ENCODE results near the gene TMEM163. TPM values are rescaled to one million over a fixed set of nuclear protein-coding genes. Genes with fewer than 3 reads are reported as not detected.

TMEM163 gene
- total RNA-seq, 4 donors from 2014 or later: 0.27 to 4.7 (median 1.1) TPM

- intact Hi-C loops (cut with DNase I): no loop called here
- Histone ChIP-seq H3K27ac (no peak overlapping the region), H3K27me3 (no peaks in the 10 kb centered on the region), H3K4me3 (replicated peaks in 1 of 3) (no peak overlapping the region), H3K9me3 (no peaks in the 10 kb centered on the region), H3K36me3 (no peaks in the 10 kb centered on the region), H3K4me1 (no peaks in the 10 kb centered on the region)
- TF ChIP-seq CTCF (IDR thresholded peaks at IDR 0.05) (no peak), POLR2A (IDR thresholded peaks at IDR 0.05) (no peak)
- 62 to 76% methylated on average over 5 of the region's 5 CpGs for WGBS, 2 donors
- no peak for DNase-seq
Measured at GRCh38 chr2:134692499-134692898, 26.3 kb downstream of the TMEM163 start.

GRCh38 chr2:134690629-134691215 is 28.1 kb downstream of the TMEM163 start:
- Histone ChIP-seq H3K4me3 (replicated peaks in 1 of 3) (no peak overlapping the region), H3K27me3 (no peaks in the 10 kb centered on the region), H3K4me1 (no peaks in the 10 kb centered on the region), H3K27ac (no peak overlapping the region), H3K36me3 (no peaks in the 10 kb centered on the region), H3K9me3 (no peaks in the 10 kb centered on the region)
- DNase-seq: no peak
- 86 to 88% methylated on average over 6 of the region's 6 CpGs for WGBS, 2 donors
- TF ChIP-seq CTCF (IDR thresholded peaks at IDR 0.05) (no peak), POLR2A (IDR thresholded peaks at IDR 0.05) (no peak)
- intact Hi-C loops (cut with DNase I): no loop called here

- Histone ChIP-seq H3K4me3 (replicated peaks in 1 of 3) (no peak overlapping the region), H3K4me1 (no peaks in the 10 kb centered on the region), H3K27me3 (no peaks in the 10 kb centered on the region), H3K27ac (no peak overlapping the region), H3K9me3 (no peaks in the 10 kb centered on the region), H3K36me3 (no peaks in the 10 kb centered on the region)
- intact Hi-C loops (cut with DNase I): no loop called here
- TF ChIP-seq POLR2A (IDR thresholded peaks at IDR 0.05) (no peak), CTCF (IDR thresholded peaks at IDR 0.05) (no peak)
- 89 to 91% methylated on average over 3 of the region's 3 CpGs for WGBS, 2 donors
- no peak for DNase-seq
Measured at GRCh38 chr2:134689315-134689714, 29.5 kb downstream of the TMEM163 start.

GRCh38 chr2:134685967-134686366 is 32.8 kb downstream of the TMEM163 start:
- H3K36me3 ChIP-seq: no peaks in the 10 kb centered on the region
- DNase-seq: no peak
- 67 to 81% methylated on average over 3 of the region's 3 CpGs for WGBS, 2 donors

More at GRCh38 chr2:134685967-134686366, 32.8 kb downstream of the TMEM163 start:
- Histone ChIP-seq H3K27me3 (no peaks in the 10 kb centered on the region), H3K27ac (no peak overlapping the region), H3K4me3 (replicated peaks in 1 of 3) (no peak overlapping the region), H3K4me1 (no peaks in the 10 kb centered on the region), H3K9me3 (no peaks in the 10 kb centered on the region)
- intact Hi-C loops (cut with DNase I): no loop called here
- no peak for TF ChIP-seq POLR2A (IDR thresholded peaks at IDR 0.05)
- no peak for TF ChIP-seq CTCF (IDR thresholded peaks at IDR 0.05)

All from thyroid gland (tissue), 4 donors.